GM18909 (cell line): ENCODE results near the gene HAND1.

Source experiments
- ATAC-seq: cut with Tn5 transposase; IDR thresholded peaks from one replicate; pipeline ENCODE4 v1.9.1; 2021; ENCODE audit warnings: mild to moderate bottlenecking; ENCODE audit not compliant: unreplicated experiment, poor library complexity

HAND1 gene

DNA sequence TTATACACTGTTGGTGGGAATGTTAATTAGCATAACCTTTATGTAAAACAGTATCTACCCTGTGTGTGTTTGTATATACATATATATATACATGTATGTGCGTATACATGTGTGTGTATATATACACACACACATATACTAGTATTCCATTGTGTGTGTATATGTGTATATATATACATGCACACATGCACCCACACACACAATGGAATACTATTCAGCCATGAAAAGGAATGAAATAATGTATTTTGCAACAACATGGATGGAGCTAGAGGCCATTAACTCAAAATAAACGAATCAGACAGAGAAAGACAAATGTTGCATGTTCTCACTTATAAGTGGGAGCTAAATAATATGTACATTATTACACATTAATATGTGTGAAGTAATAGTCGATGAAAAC, 49.8 kb downstream of the HAND1 start:
- ATAC-seq = no peak
